Erythroblast (primary cell): Measurements from ENCODE around the gene CRACR2A.

Source experiments
- GATA1 ChIP-seq: IDR thresholded peaks from 2 replicates; pipeline ENCODE4 v1.6.1; 2011; ENCODE audit warnings: low read depth, mild to moderate bottlenecking, control low read depth, low read length, moderate library complexity
- POLR2A ChIP-seq: IDR thresholded peaks from 2 replicates; pipeline ENCODE4 v1.6.1; 2011; ENCODE audit warnings: mild to moderate bottlenecking, low read length

DNA sequence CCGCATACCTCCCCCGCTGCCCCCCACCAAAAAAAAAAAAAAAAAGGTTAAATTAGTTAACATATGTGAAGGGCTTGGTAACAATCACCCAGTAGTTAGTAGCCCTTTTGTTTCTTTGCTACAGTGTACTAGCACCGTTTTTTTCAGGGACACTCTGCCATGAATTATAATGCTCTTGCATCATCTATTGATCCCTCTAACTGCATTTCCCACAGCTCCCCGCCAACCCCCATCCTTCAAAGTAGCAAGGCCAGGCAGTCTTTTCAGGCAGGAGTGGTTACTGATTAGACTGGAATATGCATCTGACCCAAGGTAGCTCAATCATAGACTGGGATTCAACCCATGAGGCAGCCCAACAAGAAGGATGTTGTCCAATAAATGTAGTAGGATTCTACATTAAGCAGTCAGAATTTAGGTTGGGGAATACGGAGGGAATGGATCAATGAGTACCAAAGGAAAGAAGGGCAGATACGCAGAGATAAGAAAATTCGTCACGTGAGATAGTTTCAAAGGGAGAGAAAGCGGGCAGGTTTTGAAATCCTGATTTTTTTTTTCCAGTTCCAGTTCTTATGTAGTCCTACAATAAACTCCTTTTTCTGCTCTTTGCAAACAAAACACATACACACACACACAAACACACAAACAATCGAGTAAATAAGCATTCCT lies 39.8 kb upstream of the CRACR2A start:
- TF ChIP-seq POLR2A (no peak), GATA1 (no peak)
